Measurements from ENCODE around the gene CCNE1. TPM values are rescaled to one million over a fixed set of nuclear protein-coding genes. Genes with fewer than 3 reads are reported as not detected.
"Not testable (repeated sequence)": the region's sequence is repeated elsewhere in the genome, so short reads cannot be mapped to it uniquely, and the experiment has no call there.

CCNE1 gene
- total RNA-seq, 4 donors from 2014 or later: 1.9 to 3.8 (median 2.9) TPM; not detected in 1

GRCh38 chr19:29785955-29786589 lies 25.7 kb upstream of the CCNE1 start:
- no peak for DNase-seq (ENCODE audit: low spot score)
- TF ChIP-seq CTCF (IDR thresholded peaks at IDR 0.05): no peak
- ATAC-seq (ENCODE audit: low FRiP score): no peak

GRCh38 chr19:29787281-29787680 lies 24.5 kb upstream of the CCNE1 start:
- no peak for DNase-seq (ENCODE audit: low spot score)
- no peak for TF ChIP-seq CTCF (IDR thresholded peaks at IDR 0.05)
- ATAC-seq (ENCODE audit: low FRiP score): no peak

GRCh38 chr19:29789007-29789406 lies 22.8 kb upstream of the CCNE1 start:
- ATAC-seq (ENCODE audit: low FRiP score) (no peak), DNase-seq (ENCODE audit: low spot score) (no peak)
- TF ChIP-seq CTCF (IDR thresholded peaks at IDR 0.05): no peak

- no peak for ATAC-seq (ENCODE audit: low FRiP score)
- no peak for TF ChIP-seq CTCF (IDR thresholded peaks at IDR 0.05)
- no peak for DNase-seq (ENCODE audit: low spot score)
Observed at GRCh38 chr19:29793116-29793727, 18.6 kb upstream of the CCNE1 start.

GRCh38 chr19:29794490-29794889 lies 17.3 kb upstream of the CCNE1 start:
- DNase-seq (ENCODE audit: low spot score); ATAC-seq (ENCODE audit: low FRiP score): not testable (repeated sequence)

- ATAC-seq (ENCODE audit: low FRiP score) (no peak), DNase-seq (ENCODE audit: low spot score) (no peak)
- TF ChIP-seq CTCF (IDR thresholded peaks at IDR 0.05): no peak
Observed at GRCh38 chr19:29795461-29796172, 16.2 kb upstream of the CCNE1 start.

- no peak for DNase-seq (ENCODE audit: low spot score)
- ATAC-seq (ENCODE audit: low FRiP score): no peak
- no peak for TF ChIP-seq CTCF (IDR thresholded peaks at IDR 0.05)
Observed at GRCh38 chr19:29796173-29796573, 15.6 kb upstream of the CCNE1 start.

All from omental fat pad (tissue), 4 donors.